Endothelial cell (in vitro differentiated cells): ENCODE data around the gene PPARGC1A. TPM values are rescaled to one million over a fixed set of nuclear protein-coding genes. Genes with fewer than 3 reads are reported as not detected.

Source experiments
- DNase-seq: peaks from one replicate; pipeline ENCODE4 v3.0.0; 2021; ENCODE audit warnings: low spot score
- H3K27ac Mint-ChIP-seq: one replicate; pipeline ENCODE4 v1.8.0; 2021; ENCODE audit warnings: mixed read lengths, inconsistent platforms; ENCODE audit not compliant: unreplicated experiment
- H3K27me3 Mint-ChIP-seq: one replicate; pipeline ENCODE4 v1.8.0; 2021; ENCODE audit warnings: mild to moderate bottlenecking, moderate library complexity, mixed read lengths, inconsistent platforms; ENCODE audit not compliant: unreplicated experiment
- H3K36me3 Mint-ChIP-seq: one replicate; pipeline ENCODE4 v1.8.0; 2021; ENCODE audit warnings: mild to moderate bottlenecking, low read depth, mixed read lengths, inconsistent platforms; ENCODE audit not compliant: unreplicated experiment
- H3K4me1 Mint-ChIP-seq: one replicate; pipeline ENCODE4 v1.8.0; 2021; ENCODE audit warnings: mild to moderate bottlenecking, mixed read lengths, inconsistent platforms; ENCODE audit not compliant: unreplicated experiment
- H3K4me3 Mint-ChIP-seq: one replicate; pipeline ENCODE4 v1.8.0; 2021; ENCODE audit warnings: mild to moderate bottlenecking, mixed read lengths, inconsistent platforms; ENCODE audit not compliant: unreplicated experiment
- H3K9me3 Mint-ChIP-seq: one replicate; pipeline ENCODE4 v1.8.0; 2021; ENCODE audit warnings: mixed read lengths, inconsistent platforms; ENCODE audit not compliant: unreplicated experiment
- CTCF ChIP-seq: fragments of 200-600 bp; sonication (generic); IDR thresholded peaks from one replicate; pipeline ENCODE4 v1.5.0; 2021; ENCODE audit warnings: antibody characterized with exemption; ENCODE audit not compliant: unreplicated experiment
- total RNA-seq: library from RNA; stranded (reverse); fragmentation: NEBNext Ultra II Directional; extraction: Animal tissue kit (Norgen Biotek cat#: 25700); gene quantifications from one replicate; pipeline ENCODE4 v1.2.1, GENCODE V29; 2021; ENCODE audit not compliant: unreplicated experiment

The PPARGC1A gene
- total RNA-seq, 1 donor from 2014 or later, result 11.4 TPM

- H3K27ac Mint-ChIP-seq, result no peak overlapping the region
- H3K27me3 Mint-ChIP-seq, result no peaks in the 10 kb centered on the region
- H3K36me3 Mint-ChIP-seq, result no peaks in the 10 kb centered on the region
- no peaks in the 10 kb centered on the region for H3K4me1 Mint-ChIP-seq
- DNase-seq, result no peak
- no peaks in the 10 kb centered on the region for H3K9me3 Mint-ChIP-seq
- TF ChIP-seq CTCF, result no peak
- no peak overlapping the region for H3K4me3 Mint-ChIP-seq
These were observed 53.9 kb downstream of the PPARGC1A start for GRCh38 chr4:23835774-23836478.

GRCh38 chr4:23828779-23829178 lies 61.1 kb downstream of the PPARGC1A start:
- Mint-ChIP-seq H3K4me3 (no peak overlapping the region), H3K27ac (no peak overlapping the region), H3K9me3 (no peaks in the 10 kb centered on the region), H3K27me3 (no peaks in the 10 kb centered on the region), H3K4me1 (no peaks in the 10 kb centered on the region), H3K36me3 (no peaks in the 10 kb centered on the region)
- TF ChIP-seq CTCF, result no peak
- DNase-seq, result no peak

GRCh38 chr4:23828020-23828715 lies 61.7 kb downstream of the PPARGC1A start:
- no peak overlapping the region for H3K4me3 Mint-ChIP-seq

GRCh38 chr4:23822181-23822580 lies 67.7 kb downstream of the PPARGC1A start:
- no peak overlapping the region for H3K4me3 Mint-ChIP-seq
- H3K9me3 Mint-ChIP-seq, result no peaks in the 10 kb centered on the region
- DNase-seq, result no peak
- no peak overlapping the region for H3K27ac Mint-ChIP-seq
- no peaks in the 10 kb centered on the region for H3K4me1 Mint-ChIP-seq
- TF ChIP-seq CTCF, result no peak
- H3K27me3 Mint-ChIP-seq, result no peaks in the 10 kb centered on the region
- H3K36me3 Mint-ChIP-seq, result no peaks in the 10 kb centered on the region

More at GRCh38 chr4:23828020-23828715, 61.7 kb downstream of the PPARGC1A start:
- no peak for DNase-seq
- Mint-ChIP-seq H3K27me3 (no peaks in the 10 kb centered on the region), H3K4me1 (no peaks in the 10 kb centered on the region), H3K9me3 (no peaks in the 10 kb centered on the region), H3K27ac (no peak overlapping the region), H3K36me3 (no peaks in the 10 kb centered on the region)
- no peak for TF ChIP-seq CTCF

GRCh38 chr4:23819041-23819511 lies 70.8 kb downstream of the PPARGC1A start:
- Mint-ChIP-seq H3K4me3 (no peak overlapping the region), H3K9me3 (no peaks in the 10 kb centered on the region), H3K27me3 (no peaks in the 10 kb centered on the region), H3K36me3 (peaks cover under 1% of the 10 kb centered on the region), H3K27ac (no peak overlapping the region), H3K4me1 (no peaks in the 10 kb centered on the region)
- no peak for DNase-seq
- no peak for TF ChIP-seq CTCF
